ENCODE data around the gene ECE1.

- TF ChIP-seq CTCF (IDR thresholded peaks at IDR 0.05) (no peak), POLR2A (IDR thresholded peaks at IDR 0.05) (no peak)
These were observed 102.0 kb downstream of the ECE1 start for GRCh38 chr1:21188235-21188634.
